Measurements from ENCODE around the gene TOMM40.
"Not testable (repeated sequence)": the region's sequence is repeated elsewhere in the genome, so short reads cannot be mapped to it uniquely, and the experiment has no call there.

DNA sequence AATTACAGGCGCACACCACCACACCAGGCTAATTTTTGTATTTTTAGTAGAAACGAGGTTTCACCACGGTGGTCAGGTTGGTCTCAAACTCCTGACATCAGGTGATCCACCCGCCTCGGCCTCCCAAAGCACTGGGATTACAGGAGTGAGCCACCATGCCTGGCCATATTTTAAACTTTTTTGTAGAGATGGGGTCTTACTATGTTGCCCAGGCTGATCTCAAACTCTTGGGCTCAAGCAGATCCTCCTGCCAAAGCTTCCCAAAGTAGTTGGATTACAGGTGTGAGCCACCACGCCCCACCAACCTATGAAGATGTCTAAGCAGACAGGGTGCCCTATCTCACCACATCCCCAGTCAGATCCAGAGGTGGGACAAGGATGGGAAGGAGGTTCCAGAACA is 20.8 kb downstream of the TOMM40 start:
- TF ChIP-seq, protein P1, sequence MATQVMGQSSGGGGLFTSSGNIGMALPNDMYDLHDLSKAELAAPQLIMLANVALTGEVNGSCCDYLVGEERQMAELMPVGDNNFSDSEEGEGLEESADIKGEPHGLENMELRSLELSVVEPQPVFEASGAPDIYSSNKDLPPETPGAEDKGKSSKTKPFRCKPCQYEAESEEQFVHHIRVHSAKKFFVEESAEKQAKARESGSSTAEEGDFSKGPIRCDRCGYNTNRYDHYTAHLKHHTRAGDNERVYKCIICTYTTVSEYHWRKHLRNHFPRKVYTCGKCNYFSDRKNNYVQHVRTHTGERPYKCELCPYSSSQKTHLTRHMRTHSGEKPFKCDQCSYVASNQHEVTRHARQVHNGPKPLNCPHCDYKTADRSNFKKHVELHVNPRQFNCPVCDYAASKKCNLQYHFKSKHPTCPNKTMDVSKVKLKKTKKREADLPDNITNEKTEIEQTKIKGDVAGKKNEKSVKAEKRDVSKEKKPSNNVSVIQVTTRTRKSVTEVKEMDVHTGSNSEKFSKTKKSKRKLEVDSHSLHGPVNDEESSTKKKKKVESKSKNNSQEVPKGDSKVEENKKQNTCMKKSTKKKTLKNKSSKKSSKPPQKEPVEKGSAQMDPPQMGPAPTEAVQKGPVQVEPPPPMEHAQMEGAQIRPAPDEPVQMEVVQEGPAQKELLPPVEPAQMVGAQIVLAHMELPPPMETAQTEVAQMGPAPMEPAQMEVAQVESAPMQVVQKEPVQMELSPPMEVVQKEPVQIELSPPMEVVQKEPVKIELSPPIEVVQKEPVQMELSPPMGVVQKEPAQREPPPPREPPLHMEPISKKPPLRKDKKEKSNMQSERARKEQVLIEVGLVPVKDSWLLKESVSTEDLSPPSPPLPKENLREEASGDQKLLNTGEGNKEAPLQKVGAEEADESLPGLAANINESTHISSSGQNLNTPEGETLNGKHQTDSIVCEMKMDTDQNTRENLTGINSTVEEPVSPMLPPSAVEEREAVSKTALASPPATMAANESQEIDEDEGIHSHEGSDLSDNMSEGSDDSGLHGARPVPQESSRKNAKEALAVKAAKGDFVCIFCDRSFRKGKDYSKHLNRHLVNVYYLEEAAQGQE (IDR thresholded peaks at IDR 0.05; ENCODE audit: borderline replicate concordance), result not testable (repeated sequence)
- TF ChIP-seq, protein P1 (CRISPR knock-in tag; IDR thresholded peaks at IDR 0.05; ENCODE audit: low read depth), result not testable (repeated sequence)
- TF ChIP-seq NCOR1 (IDR thresholded peaks at IDR 0.05); ZNF12 (CRISPR knock-in tag; IDR thresholded peaks at IDR 0.05); ZNF212 (CRISPR knock-in tag; IDR thresholded peaks at IDR 0.05); ZNF274 (IDR thresholded peaks at IDR 0.05; ENCODE audit: borderline replicate concordance, low read depth, low read length); ZNF316 (IDR thresholded peaks at IDR 0.05); FOXP1 (CRISPR knock-in tag; IDR thresholded peaks at IDR 0.05); POLR2A (conservative IDR thresholded peaks at IDR 0.05): not testable (repeated sequence)

Measured in K562 (cell line).